Loucy (cell line): ENCODE data around the gene ALK.
A peak's percentile ranks its signal among the peaks of the same experiment; 100 is the strongest.

Source experiments
- H2AFZ ChIP-seq: fragments of 200-600 bp; sonication (generic); 2 replicates; pipeline ENCODE4 v1.6.0; 2016; ENCODE audit warnings: antibody characterized with exemption, mild to moderate bottlenecking, low read length, moderate library complexity
- H3F3A ChIP-seq: fragments of 200-600 bp; 2 replicates; pipeline ENCODE4 v1.6.0; 2016; ENCODE audit warnings: antibody characterized with exemption, low read depth, mild to moderate bottlenecking
- H3K27me3 ChIP-seq: fragments of 200-600 bp; sonication (generic); 2 replicates; pipeline ENCODE4 v1.6.1; 2014; ENCODE audit warnings: low read length, mild to moderate bottlenecking; ENCODE audit not compliant: insufficient read depth, poor library complexity, severe bottlenecking
- H3K36me3 ChIP-seq: fragments of 200-600 bp; sonication (generic); 2 replicates; pipeline ENCODE4 v1.6.1; 2016; ENCODE audit warnings: low read length; ENCODE audit not compliant: insufficient read depth
- H3K4me1 ChIP-seq: fragments of 200-600 bp; sonication (generic); 2 replicates; pipeline ENCODE4 v1.5.1; 2014; ENCODE audit warnings: low read length, mild to moderate bottlenecking; ENCODE audit not compliant: insufficient read depth, poor library complexity, severe bottlenecking
- H3K4me2 ChIP-seq: fragments of 200-600 bp; sonication (generic); 2 replicates; pipeline ENCODE4 v1.6.0; 2014; ENCODE audit warnings: antibody characterized with exemption, low read length, low read depth, mild to moderate bottlenecking; ENCODE audit not compliant: poor library complexity, severe bottlenecking
- H3K4me3 ChIP-seq: fragments of 200-600 bp; sonication (generic); 2 replicates; pipeline ENCODE4 v1.5.1; 2014; ENCODE audit warnings: low read length, mild to moderate bottlenecking, mixed read lengths; ENCODE audit not compliant: poor library complexity, severe bottlenecking
- H3K79me2 ChIP-seq: fragments of 200-600 bp; sonication (generic); 2 replicates; pipeline ENCODE4 v1.6.1; 2014; ENCODE audit warnings: low read length; ENCODE audit not compliant: insufficient read depth
- H3K9ac ChIP-seq: fragments of 200-600 bp; sonication (generic); 2 replicates; pipeline ENCODE4 v1.6.0; 2014; ENCODE audit warnings: mild to moderate bottlenecking, low read depth, low read length, moderate library complexity; ENCODE audit not compliant: poor library complexity, severe bottlenecking
- H3K9me2 ChIP-seq: fragments of 200-600 bp; sonication (generic); replicated peaks from 2 replicates; pipeline ENCODE4 v1.6.1; 2016; ENCODE audit warnings: low read depth, low read length, mixed read lengths
- H3K9me3 ChIP-seq: fragments of 200-600 bp; sonication (generic); 2 replicates; pipeline ENCODE4 v1.6.1; 2014; ENCODE audit warnings: mild to moderate bottlenecking, antibody characterized with exemption, low read length, low read depth; ENCODE audit not compliant: insufficient read depth
- H4K20me1 ChIP-seq: fragments of 200-600 bp; sonication (generic); 2 replicates; pipeline ENCODE4 v1.6.0; 2014; ENCODE audit warnings: antibody characterized with exemption, low read length, mild to moderate bottlenecking; ENCODE audit not compliant: insufficient read depth, poor library complexity, severe bottlenecking
- EZH2phosphoT487 ChIP-seq: fragments of 200-600 bp; IDR thresholded peaks from 2 replicates; pipeline ENCODE4 v1.6.1; 2018; ENCODE audit warnings: antibody characterized with exemption, mild to moderate bottlenecking, moderate library complexity, borderline replicate concordance
- TF ChIP-seq, protein P1 (sequence below): fragments of 200-600 bp; sonication (generic); conservative IDR thresholded peaks from 2 replicates; pipeline ENCODE4 v1.5.1; 2014; ENCODE audit warnings: mild to moderate bottlenecking, antibody characterized with exemption, low read length

The ALK gene

DNA sequence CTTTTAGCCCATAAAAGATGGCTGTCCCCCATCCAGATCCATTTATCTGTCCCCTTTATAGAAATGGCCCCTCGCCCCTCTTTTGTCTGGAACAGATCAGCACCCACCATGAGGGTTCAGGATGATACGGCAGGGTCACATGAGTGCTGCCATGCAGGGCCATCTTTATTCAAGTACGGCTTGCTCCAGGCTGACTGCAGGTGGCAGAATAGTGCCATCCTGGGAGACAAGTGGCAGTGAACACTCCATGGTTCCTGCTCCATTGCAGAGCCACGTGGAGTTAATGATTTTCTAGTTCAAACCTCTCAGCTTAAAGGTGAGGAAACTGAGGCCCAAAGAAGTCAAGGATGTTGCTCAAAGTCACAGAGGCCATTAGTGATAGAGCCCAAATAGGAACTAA lies 625.5 kb downstream of the ALK start:
- Histone ChIP-seq H3K27me3 (peaks cover 9% of the 10 kb centered on the region), H4K20me1 (no peaks in the 10 kb centered on the region), H3K9me3 (no peaks in the 10 kb centered on the region), H3K36me3 (no peaks in the 10 kb centered on the region), H3K79me2 (no peaks in the 10 kb centered on the region), H3F3A (no peaks in the 10 kb centered on the region), H2AFZ (no peak overlapping the region), H3K4me2 (no peak overlapping the region), H3K4me1 (no peaks in the 10 kb centered on the region), H3K9me2 (no peaks in the 10 kb centered on the region), H3K9ac (no peak overlapping the region), H3K4me3 (no peak overlapping the region)
- TF ChIP-seq, protein P1, sequence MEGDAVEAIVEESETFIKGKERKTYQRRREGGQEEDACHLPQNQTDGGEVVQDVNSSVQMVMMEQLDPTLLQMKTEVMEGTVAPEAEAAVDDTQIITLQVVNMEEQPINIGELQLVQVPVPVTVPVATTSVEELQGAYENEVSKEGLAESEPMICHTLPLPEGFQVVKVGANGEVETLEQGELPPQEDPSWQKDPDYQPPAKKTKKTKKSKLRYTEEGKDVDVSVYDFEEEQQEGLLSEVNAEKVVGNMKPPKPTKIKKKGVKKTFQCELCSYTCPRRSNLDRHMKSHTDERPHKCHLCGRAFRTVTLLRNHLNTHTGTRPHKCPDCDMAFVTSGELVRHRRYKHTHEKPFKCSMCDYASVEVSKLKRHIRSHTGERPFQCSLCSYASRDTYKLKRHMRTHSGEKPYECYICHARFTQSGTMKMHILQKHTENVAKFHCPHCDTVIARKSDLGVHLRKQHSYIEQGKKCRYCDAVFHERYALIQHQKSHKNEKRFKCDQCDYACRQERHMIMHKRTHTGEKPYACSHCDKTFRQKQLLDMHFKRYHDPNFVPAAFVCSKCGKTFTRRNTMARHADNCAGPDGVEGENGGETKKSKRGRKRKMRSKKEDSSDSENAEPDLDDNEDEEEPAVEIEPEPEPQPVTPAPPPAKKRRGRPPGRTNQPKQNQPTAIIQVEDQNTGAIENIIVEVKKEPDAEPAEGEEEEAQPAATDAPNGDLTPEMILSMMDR: peak; percentile 57
- TF ChIP-seq EZH2phosphoT487: no peak

DNA sequence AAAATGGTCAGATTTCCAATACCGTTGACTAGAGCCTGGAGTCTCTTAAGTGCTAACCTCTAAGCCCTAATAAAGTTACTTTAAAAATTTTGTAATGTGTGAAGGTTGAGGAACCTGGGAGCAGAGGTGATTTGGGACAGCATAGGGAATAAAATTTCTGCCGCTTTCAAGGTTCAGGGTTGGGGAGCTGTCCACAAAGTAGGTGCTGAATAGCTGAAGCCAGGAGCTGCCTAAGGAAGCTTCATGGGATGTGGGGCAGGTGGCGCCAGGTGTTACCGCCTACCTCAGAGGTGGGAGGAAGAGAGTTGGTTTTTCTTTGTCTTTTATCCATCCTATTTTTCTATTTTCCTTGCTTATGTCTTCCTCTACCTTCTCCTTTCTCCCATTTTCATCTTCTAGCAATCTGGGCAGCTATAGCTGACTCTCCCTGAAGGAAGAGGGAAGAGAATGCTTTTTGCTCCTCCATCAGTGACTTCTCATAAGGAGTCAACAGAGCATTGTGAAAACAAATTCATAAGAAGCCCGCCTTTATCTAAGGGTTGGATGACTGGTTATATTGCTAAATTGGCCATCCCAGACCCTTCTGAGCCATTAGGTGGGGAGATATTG lies 627.5 kb downstream of the ALK start:
- no peaks in the 10 kb centered on the region for H3K9me2 ChIP-seq
- no peaks in the 10 kb centered on the region for H4K20me1 ChIP-seq
- no peaks in the 10 kb centered on the region for H3F3A ChIP-seq
- no peak overlapping the region for H2AFZ ChIP-seq
- no peaks in the 10 kb centered on the region for H3K79me2 ChIP-seq
- H3K9ac ChIP-seq: no peak overlapping the region
- H3K4me3 ChIP-seq: no peak overlapping the region
- no peaks in the 10 kb centered on the region for H3K36me3 ChIP-seq
- peaks cover 4% of the 10 kb centered on the region for H3K27me3 ChIP-seq
- no peaks in the 10 kb centered on the region for H3K9me3 ChIP-seq
- no peaks in the 10 kb centered on the region for H3K4me1 ChIP-seq
- TF ChIP-seq, protein P1: no peak
- TF ChIP-seq EZH2phosphoT487: no peak
- H3K4me2 ChIP-seq: no peak overlapping the region

DNA sequence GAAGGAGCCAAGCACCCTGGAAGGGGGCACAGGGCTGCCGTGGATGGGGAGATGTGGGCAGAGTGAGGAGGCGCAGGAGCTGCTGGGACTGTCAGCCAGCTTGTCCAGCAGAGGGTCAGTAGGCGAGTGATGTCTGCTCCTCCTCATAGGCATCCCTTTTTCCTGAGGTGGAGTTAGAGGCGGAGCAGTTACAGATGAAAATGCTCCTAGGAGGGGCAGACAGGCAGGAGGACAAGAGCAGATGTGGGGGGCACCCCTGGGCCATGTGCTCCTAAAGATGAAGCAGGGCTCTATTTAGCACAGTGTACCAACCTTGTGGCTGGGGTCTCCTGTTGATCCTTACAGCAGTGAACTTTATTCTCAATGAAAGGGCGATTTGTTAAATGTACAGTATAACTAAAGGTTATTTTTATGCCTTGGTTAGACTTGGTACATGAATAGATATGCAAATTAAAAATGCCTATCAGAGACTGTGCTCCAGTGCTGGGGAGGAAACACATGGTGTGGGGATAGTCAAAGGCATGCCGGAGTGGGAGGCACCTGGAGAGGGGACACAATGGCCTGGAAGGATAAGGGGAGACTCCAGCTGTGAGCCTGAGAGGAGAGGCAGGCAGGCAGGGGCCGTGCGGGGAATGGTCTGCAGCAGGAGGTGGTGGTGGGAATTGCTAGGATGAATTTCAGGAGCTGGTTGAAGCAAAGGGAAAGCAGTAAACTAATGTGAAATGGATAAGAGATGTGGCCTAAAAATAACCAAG lies 630.9 kb downstream of the ALK start:
- no peak for TF ChIP-seq EZH2phosphoT487
- TF ChIP-seq, protein P1: no peak
- Histone ChIP-seq H3K4me3 (no peak overlapping the region), H3F3A (no peaks in the 10 kb centered on the region), H3K9me2 (no peaks in the 10 kb centered on the region), H4K20me1 (no peaks in the 10 kb centered on the region), H3K4me2 (no peak overlapping the region), H3K36me3 (no peaks in the 10 kb centered on the region), H3K27me3 (no peaks in the 10 kb centered on the region), H3K9me3 (no peaks in the 10 kb centered on the region), H3K4me1 (no peaks in the 10 kb centered on the region), H3K79me2 (no peaks in the 10 kb centered on the region), H2AFZ (no peak overlapping the region), H3K9ac (no peak overlapping the region)
